ENCODE measurements around the gene CLCA2. TPM values are rescaled to one million over a fixed set of nuclear protein-coding genes. Genes with fewer than 3 reads are reported as not detected.

Gene CLCA2
- total RNA-seq, 1 donor: 0.43 TPM

GRCh38 chr1:86382878-86383277 lies 41.1 kb upstream of the CLCA2 start:
- no peak overlapping the region for H3K4me3 ChIP-seq (ENCODE audit: low read depth, low read length)
- no peak for TF ChIP-seq CTCF (IDR thresholded peaks at IDR 0.05; ENCODE audit: insufficient read depth, low read depth, low read length)
- DNase-seq (ENCODE audit: low read depth): peak; percentile 33

GRCh38 chr1:86387916-86388627 lies 35.9 kb upstream of the CLCA2 start:
- no peak for DNase-seq (ENCODE audit: low read depth)
- no peak for TF ChIP-seq CTCF (IDR thresholded peaks at IDR 0.05; ENCODE audit: insufficient read depth, low read depth, low read length)
- H3K4me3 ChIP-seq (ENCODE audit: low read depth, low read length): no peak overlapping the region

- H3K4me3 ChIP-seq (ENCODE audit: low read depth, low read length): no peak overlapping the region
- DNase-seq (ENCODE audit: low read depth): no peak
- no peak for TF ChIP-seq CTCF (IDR thresholded peaks at IDR 0.05; ENCODE audit: insufficient read depth, low read depth, low read length)
Observed at GRCh38 chr1:86388777-86389176, 35.2 kb upstream of the CLCA2 start.

GRCh38 chr1:86389307-86389706 lies 34.7 kb upstream of the CLCA2 start:
- TF ChIP-seq CTCF (IDR thresholded peaks at IDR 0.05; ENCODE audit: insufficient read depth, low read depth, low read length): no peak

GRCh38 chr1:86394416-86394815 lies 29.6 kb upstream of the CLCA2 start:
- no peak for TF ChIP-seq CTCF (IDR thresholded peaks at IDR 0.05; ENCODE audit: insufficient read depth, low read depth, low read length)
- peak overlapping the region; percentile 95 for H3K4me3 ChIP-seq (ENCODE audit: low read depth, low read length)
- DNase-seq (ENCODE audit: low read depth): no peak

More at GRCh38 chr1:86389307-86389706, 34.7 kb upstream of the CLCA2 start:
- no peak overlapping the region for H3K4me3 ChIP-seq (ENCODE audit: low read depth, low read length)
- no peak for DNase-seq (ENCODE audit: low read depth)

GRCh38 chr1:86395751-86396497 lies 28.0 kb upstream of the CLCA2 start, which contains the start of gene ODF2L:
TSS of gene ODF2L (minus strand) at chr1:86396323. CDS start at chr1:86387027, 9,296 bp downstream.
- peak within 1 kb of the TSS; percentile 95 for H3K4me3 ChIP-seq (ENCODE audit: low read depth, low read length)
- DNase-seq (ENCODE audit: low read depth): peak; percentile 83
- TF ChIP-seq CTCF (IDR thresholded peaks at IDR 0.05; ENCODE audit: insufficient read depth, low read depth, low read length): no peak
